ENCODE data around the gene ZSCAN31. TPM values are rescaled to one million over a fixed set of nuclear protein-coding genes. Genes with fewer than 3 reads are reported as not detected.

The ZSCAN31 gene
- total and polyA plus RNA-seq, 9 of the 15 experiments (the other 6 are each of a cell fraction or from before 2014, with no cell fraction given), result 3.9 to 12.1 (median 7.0) TPM

DNA sequence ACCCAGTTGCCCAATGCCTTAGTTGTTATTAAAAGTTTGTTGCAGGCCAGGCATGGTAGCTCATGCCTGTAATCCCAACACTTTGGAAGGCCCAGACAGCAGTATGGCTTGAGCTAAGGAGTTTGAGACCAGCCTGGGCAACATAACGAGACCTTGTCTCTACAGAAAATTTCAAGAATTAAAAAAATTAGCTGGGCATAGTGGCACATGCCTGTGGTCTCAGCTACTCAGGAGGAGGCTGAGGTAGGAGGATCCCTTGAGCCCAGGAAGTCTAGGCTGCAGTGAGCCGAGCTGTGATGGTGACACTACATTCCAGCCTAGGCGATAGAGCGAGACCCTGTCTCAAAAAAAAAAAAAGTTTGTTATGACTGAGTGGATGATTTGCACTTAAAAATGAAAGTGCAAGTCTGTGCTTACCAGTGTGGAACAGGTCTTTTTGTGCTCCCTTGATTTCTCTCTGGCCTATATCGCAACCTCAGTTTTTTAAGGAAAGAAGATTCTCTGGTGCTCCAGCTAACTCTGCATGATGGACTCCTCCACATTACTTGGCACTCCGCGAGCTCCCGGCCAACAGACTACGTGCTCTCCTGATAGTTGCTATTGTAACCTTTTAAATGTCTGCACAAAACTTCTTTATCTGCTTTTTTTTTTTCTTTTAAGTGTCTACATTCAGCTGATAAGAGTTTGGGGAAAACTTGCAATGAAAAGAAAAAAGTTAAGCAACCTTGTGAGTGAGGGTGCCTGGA lies 35.9 kb upstream of the ZSCAN31 start (continued):
- TF ChIP-seq, protein P1, sequence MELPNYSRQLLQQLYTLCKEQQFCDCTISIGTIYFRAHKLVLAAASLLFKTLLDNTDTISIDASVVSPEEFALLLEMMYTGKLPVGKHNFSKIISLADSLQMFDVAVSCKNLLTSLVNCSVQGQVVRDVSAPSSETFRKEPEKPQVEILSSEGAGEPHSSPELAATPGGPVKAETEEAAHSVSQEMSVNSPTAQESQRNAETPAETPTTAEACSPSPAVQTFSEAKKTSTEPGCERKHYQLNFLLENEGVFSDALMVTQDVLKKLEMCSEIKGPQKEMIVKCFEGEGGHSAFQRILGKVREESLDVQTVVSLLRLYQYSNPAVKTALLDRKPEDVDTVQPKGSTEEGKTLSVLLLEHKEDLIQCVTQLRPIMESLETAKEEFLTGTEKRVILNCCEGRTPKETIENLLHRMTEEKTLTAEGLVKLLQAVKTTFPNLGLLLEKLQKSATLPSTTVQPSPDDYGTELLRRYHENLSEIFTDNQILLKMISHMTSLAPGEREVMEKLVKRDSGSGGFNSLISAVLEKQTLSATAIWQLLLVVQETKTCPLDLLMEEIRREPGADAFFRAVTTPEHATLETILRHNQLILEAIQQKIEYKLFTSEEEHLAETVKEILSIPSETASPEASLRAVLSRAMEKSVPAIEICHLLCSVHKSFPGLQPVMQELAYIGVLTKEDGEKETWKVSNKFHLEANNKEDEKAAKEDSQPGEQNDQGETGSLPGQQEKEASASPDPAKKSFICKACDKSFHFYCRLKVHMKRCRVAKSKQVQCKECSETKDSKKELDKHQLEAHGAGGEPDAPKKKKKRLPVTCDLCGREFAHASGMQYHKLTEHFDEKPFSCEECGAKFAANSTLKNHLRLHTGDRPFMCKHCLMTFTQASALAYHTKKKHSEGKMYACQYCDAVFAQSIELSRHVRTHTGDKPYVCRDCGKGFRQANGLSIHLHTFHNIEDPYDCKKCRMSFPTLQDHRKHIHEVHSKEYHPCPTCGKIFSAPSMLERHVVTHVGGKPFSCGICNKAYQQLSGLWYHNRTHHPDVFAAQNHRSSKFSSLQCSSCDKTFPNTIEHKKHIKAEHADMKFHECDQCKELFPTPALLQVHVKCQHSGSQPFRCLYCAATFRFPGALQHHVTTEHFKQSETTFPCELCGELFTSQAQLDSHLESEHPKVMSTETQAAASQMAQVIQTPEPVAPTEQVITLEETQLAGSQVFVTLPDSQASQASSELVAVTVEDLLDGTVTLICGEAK (IDR thresholded peaks at IDR 0.05), result 0 out of 2 replicates have a peak, but pooled peaks have one; percentile 14
- TF ChIP-seq, protein P1 (CRISPR knock-in tag; IDR thresholded peaks at IDR 0.05), result no peak
- TF ChIP-seq, protein P2, sequence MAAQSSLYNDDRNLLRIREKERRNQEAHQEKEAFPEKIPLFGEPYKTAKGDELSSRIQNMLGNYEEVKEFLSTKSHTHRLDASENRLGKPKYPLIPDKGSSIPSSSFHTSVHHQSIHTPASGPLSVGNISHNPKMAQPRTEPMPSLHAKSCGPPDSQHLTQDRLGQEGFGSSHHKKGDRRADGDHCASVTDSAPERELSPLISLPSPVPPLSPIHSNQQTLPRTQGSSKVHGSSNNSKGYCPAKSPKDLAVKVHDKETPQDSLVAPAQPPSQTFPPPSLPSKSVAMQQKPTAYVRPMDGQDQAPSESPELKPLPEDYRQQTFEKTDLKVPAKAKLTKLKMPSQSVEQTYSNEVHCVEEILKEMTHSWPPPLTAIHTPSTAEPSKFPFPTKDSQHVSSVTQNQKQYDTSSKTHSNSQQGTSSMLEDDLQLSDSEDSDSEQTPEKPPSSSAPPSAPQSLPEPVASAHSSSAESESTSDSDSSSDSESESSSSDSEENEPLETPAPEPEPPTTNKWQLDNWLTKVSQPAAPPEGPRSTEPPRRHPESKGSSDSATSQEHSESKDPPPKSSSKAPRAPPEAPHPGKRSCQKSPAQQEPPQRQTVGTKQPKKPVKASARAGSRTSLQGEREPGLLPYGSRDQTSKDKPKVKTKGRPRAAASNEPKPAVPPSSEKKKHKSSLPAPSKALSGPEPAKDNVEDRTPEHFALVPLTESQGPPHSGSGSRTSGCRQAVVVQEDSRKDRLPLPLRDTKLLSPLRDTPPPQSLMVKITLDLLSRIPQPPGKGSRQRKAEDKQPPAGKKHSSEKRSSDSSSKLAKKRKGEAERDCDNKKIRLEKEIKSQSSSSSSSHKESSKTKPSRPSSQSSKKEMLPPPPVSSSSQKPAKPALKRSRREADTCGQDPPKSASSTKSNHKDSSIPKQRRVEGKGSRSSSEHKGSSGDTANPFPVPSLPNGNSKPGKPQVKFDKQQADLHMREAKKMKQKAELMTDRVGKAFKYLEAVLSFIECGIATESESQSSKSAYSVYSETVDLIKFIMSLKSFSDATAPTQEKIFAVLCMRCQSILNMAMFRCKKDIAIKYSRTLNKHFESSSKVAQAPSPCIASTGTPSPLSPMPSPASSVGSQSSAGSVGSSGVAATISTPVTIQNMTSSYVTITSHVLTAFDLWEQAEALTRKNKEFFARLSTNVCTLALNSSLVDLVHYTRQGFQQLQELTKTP (IDR thresholded peaks at IDR 0.05; ENCODE audit: low read depth in 1 of 2, partially characterized antibody in 2 of 2), result peak in 1 of 2 experiments; percentile 24
- no peak for TF ChIP-seq POLR3G (IDR thresholded peaks at IDR 0.05; ENCODE audit: extremely low read depth, insufficient read length, insufficient replicate concordance)
- no peak for TF ChIP-seq HMG20A (CRISPR knock-in tag; conservative IDR thresholded peaks at IDR 0.05)
- 0 out of 2 replicates have a peak, but pooled peaks have one; percentile 11 for TF ChIP-seq SMAD4 (CRISPR knock-in tag; conservative IDR thresholded peaks at IDR 0.05)
- peak; percentile 92 for TF ChIP-seq ZNF263 (CRISPR knock-in tag; IDR thresholded peaks at IDR 0.05; ENCODE audit: borderline replicate concordance)
- no peak for TF ChIP-seq ZNF695 (CRISPR knock-in tag; IDR thresholded peaks at IDR 0.05)

All from K562 (cell line).